ENCODE results near the gene TEC. TPM values are rescaled to one million over a fixed set of nuclear protein-coding genes. Genes with fewer than 3 reads are reported as not detected.

The TEC gene
- total and polyA plus RNA-seq, 2 of the 8 experiments (the other 6 are each of a cell fraction or from before 2014, with no cell fraction given), result 0.73 to 1.8 TPM

GRCh38 chr4:48110452-48110978 is 159.1 kb downstream of the TEC start (continued):
- no peak for TF ChIP-seq CHD7 (IDR thresholded peaks at IDR 0.05; ENCODE audit: insufficient replicate concordance, low read length)
- TF ChIP-seq E2F6 (IDR thresholded peaks at IDR 0.05), result no peak
- TF ChIP-seq EGR1 (IDR thresholded peaks at IDR 0.05; ENCODE audit: borderline replicate concordance, low read depth, low read length), result no peak
- no peak for TF ChIP-seq CBX8 (IDR thresholded peaks at IDR 0.05; ENCODE audit: borderline replicate concordance, low read depth, low read length)
- no peak for TF ChIP-seq BRCA1 (IDR thresholded peaks at IDR 0.05; ENCODE audit: low read depth, low read length)
- no peak for TF ChIP-seq CHD1 (IDR thresholded peaks at IDR 0.05; ENCODE audit: low read depth, low read length)

All from H1 (cell line).